Central memory CD8-positive, alpha-beta T cell (primary cell): Measurements from ENCODE around the gene NOC2L.
A peak's percentile ranks its signal among the peaks of the same experiment; 100 is the strongest.

ENCODE experiments used
- ATAC-seq: fragments of 150-1000 bp; cut with Tn5 transposase; replicated peaks from 2 replicates; pipeline ENCODE4 v1.10.0; 2022; ENCODE audit warnings: mild to moderate bottlenecking, moderate FRiP score, moderate number of reproducible peaks; ENCODE audit not compliant: poor library complexity, severe bottlenecking; ENCODE audit errors: extremely low read depth
- DNase-seq, 2 donors: peaks; one replicate each; pipeline ENCODE4 v3.0.0; 2021; ENCODE audit warnings: low spot score in 2 of 2
- H3K27ac Mint-ChIP-seq: one replicate; pipeline ENCODE4 v1.8.0; 2022; ENCODE audit warnings: low read depth, mild to moderate bottlenecking, moderate library complexity, mixed read lengths
- H3K27me3 Mint-ChIP-seq: one replicate; pipeline ENCODE4 v1.8.0; 2022; ENCODE audit warnings: mixed read lengths
- H3K36me3 Mint-ChIP-seq: one replicate; pipeline ENCODE4 v1.8.0; 2022; ENCODE audit warnings: mild to moderate bottlenecking, moderate library complexity, mixed read lengths; ENCODE audit not compliant: insufficient read depth
- H3K4me1 Mint-ChIP-seq: one replicate; pipeline ENCODE4 v1.8.0; 2022; ENCODE audit warnings: mixed read lengths
- H3K4me3 Mint-ChIP-seq: one replicate; pipeline ENCODE4 v1.8.0; 2022; ENCODE audit warnings: mild to moderate bottlenecking, moderate library complexity, mixed read lengths
- H3K9me3 Mint-ChIP-seq: one replicate; pipeline ENCODE4 v1.8.0; 2022; ENCODE audit warnings: mixed read lengths

NOC2L gene

DNA sequence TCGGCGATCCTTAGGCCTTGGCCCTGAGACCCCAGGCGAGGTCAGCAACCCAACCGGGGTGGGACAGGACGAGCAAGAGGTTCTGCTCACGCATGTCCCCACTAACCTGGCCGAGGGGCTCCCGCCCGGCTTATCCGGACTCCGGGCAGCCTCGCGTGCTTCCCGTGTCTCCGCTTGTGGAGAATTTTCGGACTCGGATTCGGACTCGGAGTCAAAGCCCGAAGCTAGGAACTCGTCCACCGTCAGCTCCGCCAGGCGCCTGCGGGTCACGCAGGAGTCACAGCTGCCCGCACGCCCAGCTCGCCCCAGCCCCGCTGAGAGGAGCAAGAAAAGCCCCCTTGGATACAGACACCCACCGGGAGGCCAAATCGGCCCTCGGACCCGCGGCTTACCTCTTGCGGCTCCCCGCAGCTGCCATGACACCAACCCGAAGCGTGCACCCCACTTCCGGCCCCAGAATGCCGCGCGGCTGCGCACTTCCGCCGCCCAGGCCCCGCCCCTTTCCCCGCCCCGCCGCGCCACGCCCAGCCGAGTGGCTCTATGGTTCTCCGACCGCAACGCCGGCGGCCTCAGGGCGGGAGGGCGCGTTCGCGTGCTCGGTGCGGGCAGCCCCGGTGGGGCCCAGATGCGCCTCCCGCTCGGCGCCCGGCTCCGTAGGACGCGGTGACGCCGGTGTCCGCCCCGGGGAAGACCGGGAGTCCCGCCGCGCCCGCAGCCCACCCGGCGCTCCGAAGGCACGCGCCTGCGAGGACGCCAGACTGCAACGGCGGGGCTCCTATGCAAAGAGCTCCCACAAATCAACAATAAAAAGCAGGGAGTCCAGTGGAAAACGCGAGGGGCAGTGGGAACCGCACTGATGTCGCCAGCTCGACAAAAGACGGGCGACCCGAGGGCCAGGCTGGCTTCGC, at the start of gene NOC2L:
NOC2L (minus strand) TSS at position 434 of the 908 bp plus-strand sequence; CDS start at position 418, 16 bp downstream.
- Mint-ChIP-seq H3K36me3 (peaks cover 30% of the 10 kb centered on the region), H3K27ac (peak within 1 kb of the TSS; percentile 80), H3K4me3 (peak within 1 kb of the TSS; percentile 88), H3K9me3 (no peaks in the 10 kb centered on the region), H3K4me1 (peaks cover 27% of the 10 kb centered on the region), H3K27me3 (no peaks in the 10 kb centered on the region)
- DNase-seq (peak; percentile 87 to 91), ATAC-seq (peak; percentile 87)

DNA sequence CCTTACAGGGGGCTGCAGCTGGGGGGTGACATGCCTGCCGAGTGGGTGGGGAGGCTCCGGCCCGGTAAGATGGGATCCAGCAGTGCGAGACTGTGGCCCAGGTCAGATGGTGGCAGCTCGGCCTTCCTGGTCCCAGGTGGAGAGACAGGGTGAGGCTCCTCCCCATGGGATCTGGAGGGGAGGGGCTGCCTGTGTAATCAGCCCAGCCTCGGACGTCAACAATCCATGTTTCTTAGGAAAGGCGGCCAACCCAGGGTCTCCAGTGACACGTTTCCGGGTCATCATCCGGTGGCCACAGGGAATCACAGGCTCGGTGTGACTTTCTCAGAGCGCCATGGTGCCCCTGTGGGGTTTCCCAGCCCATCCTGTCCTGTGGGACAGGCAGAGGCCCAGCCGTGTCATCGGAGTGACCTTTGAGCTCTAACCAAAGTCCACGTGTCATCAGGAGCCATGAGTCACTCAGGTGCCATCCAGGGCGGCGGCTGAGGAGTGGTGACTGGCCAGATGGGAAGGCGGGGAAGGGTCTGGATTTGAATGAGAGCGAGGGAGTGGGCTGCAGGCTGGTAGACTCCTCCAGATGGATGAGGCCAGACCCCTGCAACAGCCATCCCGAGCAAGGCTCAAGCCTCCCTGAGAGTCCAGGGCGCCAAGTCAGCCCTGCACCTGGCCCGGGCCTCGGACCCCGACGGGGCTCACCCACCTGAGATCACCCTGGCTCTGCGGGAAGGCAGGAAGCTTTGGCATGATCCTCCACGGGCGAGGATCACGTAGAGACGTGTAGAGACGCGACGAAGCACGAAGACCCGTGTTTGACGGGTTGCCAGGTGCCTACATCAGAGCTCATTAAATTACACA, 47.5 kb upstream of the NOC2L start:
- DNase-seq (no peak), ATAC-seq (no peak)
- no peaks in the 10 kb centered on the region for H3K9me3 Mint-ChIP-seq
- H3K36me3 Mint-ChIP-seq = no peaks in the 10 kb centered on the region
- no peak overlapping the region for H3K27ac Mint-ChIP-seq
- peaks cover 57% of the 10 kb centered on the region for H3K27me3 Mint-ChIP-seq
- no peak overlapping the region for H3K4me3 Mint-ChIP-seq
- peaks cover 9% of the 10 kb centered on the region for H3K4me1 Mint-ChIP-seq

- H3K36me3 Mint-ChIP-seq = peaks cover under 1% of the 10 kb centered on the region
- H3K27me3 Mint-ChIP-seq = peaks cover 61% of the 10 kb centered on the region
- H3K4me3 Mint-ChIP-seq = no peak overlapping the region
- no peaks in the 10 kb centered on the region for H3K9me3 Mint-ChIP-seq
- DNase-seq (no peak), ATAC-seq (no peak)
- no peak overlapping the region for H3K27ac Mint-ChIP-seq
- peaks cover 12% of the 10 kb centered on the region for H3K4me1 Mint-ChIP-seq
These were observed 46.8 kb upstream of the NOC2L start for GRCh38 chr1:1005774-1006304.

DNA sequence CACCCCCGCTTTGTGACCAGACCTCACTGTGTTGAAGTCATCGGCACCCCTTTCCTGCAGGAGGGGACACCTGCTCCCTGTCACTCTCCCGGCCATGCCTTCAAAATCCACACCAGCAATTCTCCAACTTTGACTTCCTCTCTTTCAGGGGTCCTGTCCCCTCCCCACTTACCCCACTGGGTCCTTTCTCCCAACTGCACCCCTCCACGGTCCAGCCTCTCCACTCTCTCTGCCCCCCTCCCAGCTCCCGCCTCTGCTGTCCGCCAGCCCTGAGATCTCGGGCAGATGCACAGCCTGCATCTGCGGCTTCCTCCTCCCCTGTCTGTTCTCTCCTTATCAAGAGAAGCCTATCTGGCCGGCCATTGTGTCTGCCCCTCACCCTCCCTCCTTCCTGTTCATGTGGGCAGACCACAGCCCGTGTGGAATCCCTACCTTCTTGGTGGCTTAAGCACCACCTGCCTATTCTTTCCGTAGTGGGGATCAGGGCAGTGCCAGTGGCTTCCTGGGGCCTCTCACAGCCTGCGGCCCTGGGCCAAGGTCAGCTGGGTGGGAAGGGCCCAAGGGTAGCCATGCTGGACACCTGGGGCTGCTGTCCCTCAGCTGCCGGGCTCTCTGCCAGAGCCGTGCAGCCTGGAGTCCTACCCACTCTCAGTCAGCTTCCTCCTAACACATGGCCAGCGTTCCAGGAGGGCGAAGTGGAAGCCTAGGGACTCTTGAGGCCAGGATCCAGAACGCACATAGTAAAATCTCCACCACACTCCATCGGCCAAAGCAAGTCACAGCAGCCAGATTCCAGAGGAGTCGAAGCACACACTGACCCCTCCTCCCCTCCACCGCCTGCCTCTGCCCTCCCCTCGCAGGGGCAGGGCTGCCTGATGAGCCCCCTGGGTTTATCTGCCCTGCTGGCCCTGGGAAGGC, 46.0 kb upstream of the NOC2L start:
- peaks cover 4% of the 10 kb centered on the region for H3K36me3 Mint-ChIP-seq
- H3K4me1 Mint-ChIP-seq = peaks cover 15% of the 10 kb centered on the region
- H3K9me3 Mint-ChIP-seq = no peaks in the 10 kb centered on the region
- H3K27me3 Mint-ChIP-seq = peaks cover 65% of the 10 kb centered on the region
- no peak overlapping the region for H3K27ac Mint-ChIP-seq
- DNase-seq (no peak), ATAC-seq (no peak)
- peak overlapping the region; percentile 29 for H3K4me3 Mint-ChIP-seq

- Mint-ChIP-seq H3K27ac (no peak overlapping the region), H3K4me1 (peaks cover 15% of the 10 kb centered on the region), H3K36me3 (peaks cover 4% of the 10 kb centered on the region), H3K27me3 (peaks cover 65% of the 10 kb centered on the region), H3K9me3 (no peaks in the 10 kb centered on the region), H3K4me3 (no peak overlapping the region)
- no peak for ATAC-seq
- DNase-seq = no peak
These were observed 45.3 kb upstream of the NOC2L start for GRCh38 chr1:1004420-1004779.

- Mint-ChIP-seq H3K4me3 (no peak overlapping the region), H3K36me3 (peaks cover 4% of the 10 kb centered on the region)
- DNase-seq = no peak
These were observed 44.8 kb upstream of the NOC2L start for GRCh38 chr1:1003618-1004419.

DNA sequence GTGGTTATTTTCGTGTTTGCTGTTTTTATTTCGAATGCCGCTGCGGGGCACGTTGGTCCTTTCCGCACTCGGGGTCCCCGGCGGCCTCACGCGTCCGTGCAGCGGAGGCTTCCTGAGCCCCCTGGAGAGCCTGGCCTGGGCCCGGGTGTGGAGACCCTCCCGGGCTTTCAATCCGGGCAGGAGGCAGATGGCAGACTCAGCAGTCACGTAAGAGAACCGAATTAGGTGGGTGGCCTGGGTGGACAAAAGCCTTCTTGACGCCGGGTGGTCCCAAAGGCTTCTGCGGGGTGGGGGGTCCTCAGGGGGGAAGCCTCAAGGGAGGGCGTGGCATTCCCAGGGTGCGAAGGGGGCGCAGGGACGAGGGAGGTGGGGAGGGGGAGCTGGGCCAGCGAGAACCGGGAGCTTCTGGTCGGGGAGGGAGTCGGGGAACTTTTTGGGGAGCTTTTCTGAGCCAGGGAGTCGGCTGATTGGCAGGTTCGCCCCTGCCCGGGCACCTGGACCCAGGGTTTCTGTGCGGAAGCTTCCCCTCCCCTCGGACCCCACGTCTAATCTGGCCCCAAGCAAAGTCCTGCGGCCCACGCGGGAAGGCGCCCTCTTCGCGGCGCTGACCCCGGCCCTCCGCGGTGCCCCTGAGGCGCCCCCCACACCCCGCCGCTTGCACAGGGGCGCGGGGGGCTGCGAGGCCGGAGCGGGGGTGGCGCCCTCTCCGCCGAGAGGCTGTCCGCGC, 42.2 kb upstream of the NOC2L start:
- DNase-seq (no peak), ATAC-seq (no peak)
- H3K4me3 Mint-ChIP-seq = peak overlapping the region; percentile 72
- peaks cover 15% of the 10 kb centered on the region for H3K4me1 Mint-ChIP-seq
- H3K27ac Mint-ChIP-seq = peak overlapping the region; percentile 79
- no peaks in the 10 kb centered on the region for H3K9me3 Mint-ChIP-seq
- H3K36me3 Mint-ChIP-seq = peaks cover 4% of the 10 kb centered on the region
- H3K27me3 Mint-ChIP-seq = peaks cover 53% of the 10 kb centered on the region

More at GRCh38 chr1:1003618-1004419, 44.8 kb upstream of the NOC2L start:
- Mint-ChIP-seq H3K4me1 (peaks cover 15% of the 10 kb centered on the region), H3K9me3 (no peaks in the 10 kb centered on the region), H3K27ac (no peak overlapping the region), H3K27me3 (peaks cover 62% of the 10 kb centered on the region)
- ATAC-seq = no peak

- no peaks in the 10 kb centered on the region for H3K9me3 Mint-ChIP-seq
- peak; percentile 71 for DNase-seq
- H3K27ac Mint-ChIP-seq = peak overlapping the region; percentile 79
- peaks cover 53% of the 10 kb centered on the region for H3K27me3 Mint-ChIP-seq
- peaks cover 7% of the 10 kb centered on the region for H3K36me3 Mint-ChIP-seq
- ATAC-seq = peak; percentile 46
- peak overlapping the region; percentile 72 for H3K4me3 Mint-ChIP-seq
- H3K4me1 Mint-ChIP-seq = peaks cover 22% of the 10 kb centered on the region
These were observed 41.5 kb upstream of the NOC2L start for GRCh38 chr1:1000357-1001056.

DNA sequence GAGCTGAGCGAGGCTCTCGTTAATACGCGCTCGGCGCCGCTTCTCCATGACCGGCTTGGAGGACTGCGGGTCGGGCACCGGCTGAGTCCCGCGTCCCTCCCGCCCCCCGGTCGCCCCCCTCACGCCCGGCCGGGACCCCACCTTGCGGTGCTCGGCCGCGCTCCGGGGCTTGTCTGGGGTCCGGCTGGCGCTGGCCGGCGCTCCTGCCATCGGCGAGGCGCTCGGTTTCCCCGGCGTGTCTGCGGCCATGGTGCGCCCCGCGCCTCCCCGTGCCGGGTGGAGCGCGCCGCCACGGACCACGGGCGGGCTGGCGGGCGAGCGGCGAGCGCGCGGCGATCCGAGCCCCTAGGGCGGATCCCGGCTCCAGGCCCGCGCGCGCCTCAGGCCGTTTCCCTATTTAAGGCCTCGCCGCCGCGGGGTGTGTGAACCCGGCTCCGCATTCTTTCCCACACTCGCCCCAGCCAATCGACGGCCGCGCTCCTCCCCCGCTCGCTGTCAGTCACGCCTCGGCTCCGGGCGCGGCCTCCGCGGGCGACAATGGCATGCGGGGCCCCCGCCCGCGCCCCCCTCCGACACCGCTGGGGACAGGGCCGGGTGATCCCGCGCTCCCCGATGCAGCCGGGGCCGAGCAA, 40.8 kb upstream of the NOC2L start, which contains the start of gene HES4:
HES4 (minus strand) TSS at position 373 of the 632 bp plus-strand sequence; CDS start at position 249, 124 bp downstream.
- H3K36me3 Mint-ChIP-seq = peaks cover 7% of the 10 kb centered on the region
- H3K4me3 Mint-ChIP-seq = peak within 1 kb of the TSS; percentile 72
- H3K27ac Mint-ChIP-seq = peak within 1 kb of the TSS; percentile 79
- no peaks in the 10 kb centered on the region for H3K9me3 Mint-ChIP-seq
- peaks cover 16% of the 10 kb centered on the region for H3K4me1 Mint-ChIP-seq
- no peak for DNase-seq
- peak; percentile 37 for ATAC-seq
- peaks cover 53% of the 10 kb centered on the region for H3K27me3 Mint-ChIP-seq
